GM23248 (cell line): ENCODE measurements around the gene SLC36A3.

ENCODE experiments used
- EZH2 ChIP-seq: fragments of 200-600 bp; sonication (generic); IDR thresholded peaks from 2 replicates; pipeline ENCODE4 v1.6.1; 2018; ENCODE audit warnings: antibody characterized with exemption, mild to moderate bottlenecking; ENCODE audit not compliant: insufficient read depth, poor library complexity, severe bottlenecking
- EZH2phosphoT487 ChIP-seq: fragments of 200-600 bp; sonication (generic); IDR thresholded peaks from 2 replicates; pipeline ENCODE4 v1.6.1; 2018; ENCODE audit warnings: antibody characterized with exemption, moderate library complexity, mild to moderate bottlenecking, low read depth; ENCODE audit not compliant: insufficient read depth

- TF ChIP-seq EZH2 (no peak), EZH2phosphoT487 (no peak)
Observed at GRCh38 chr5:151344088-151344487, 40.5 kb upstream of the SLC36A3 start.
